Neural cell (in vitro differentiated cells): ENCODE measurements around the gene ZFR2. TPM values are rescaled to one million over a fixed set of nuclear protein-coding genes. Genes with fewer than 3 reads are reported as not detected.

Experiments used
- H2AFZ ChIP-seq: fragments of 200-600, 300-800 bp; sonication (generic), shearing (Covaris generic); 2 replicates; pipeline ENCODE4 v1.6.0; 2014; ENCODE audit warnings: low read depth, mild to moderate bottlenecking, antibody characterized with exemption, low read length, moderate library complexity
- H3F3A ChIP-seq: fragments of 200-600 bp; shearing (Covaris generic); 2 replicates; pipeline ENCODE4 v1.6.1; 2016; ENCODE audit warnings: mild to moderate bottlenecking, moderate library complexity, mixed read lengths, antibody characterized with exemption, low read length; ENCODE audit not compliant: insufficient read depth, poor library complexity, severe bottlenecking
- H3K27ac ChIP-seq: fragments of 200-600, 300-800 bp; sonication (generic), shearing (Covaris generic); 2 replicates; pipeline ENCODE4 v1.5.1; 2014; ENCODE audit warnings: mild to moderate bottlenecking, low read length, moderate library complexity
- H3K27me3 ChIP-seq: fragments of 300-800, 200-600 bp; sonication (generic), shearing (Covaris generic); 2 replicates; pipeline ENCODE4 v1.6.0; 2014; ENCODE audit warnings: mild to moderate bottlenecking, low read depth, low read length, moderate library complexity; ENCODE audit not compliant: insufficient read depth
- H3K36me3 ChIP-seq: fragments of 300-800, 200-600 bp; sonication (generic), shearing (Covaris generic); 2 replicates; pipeline ENCODE4 v1.5.1; 2014; ENCODE audit warnings: mild to moderate bottlenecking, antibody characterized with exemption, low read length, moderate library complexity; ENCODE audit not compliant: insufficient read depth
- H3K4me2 ChIP-seq: fragments of 300-800, 200-600 bp; sonication (generic), shearing (Covaris generic); 2 replicates; pipeline ENCODE4 v1.6.0; 2014; ENCODE audit warnings: mild to moderate bottlenecking, low read length
- H3K4me3 ChIP-seq: fragments of 300-800, 200-600 bp; sonication (generic), shearing (Covaris generic); 2 replicates; pipeline ENCODE4 v1.5.1; 2014; ENCODE audit warnings: mild to moderate bottlenecking, low read length, moderate library complexity
- H3K79me2 ChIP-seq: fragments of 200-600 bp; shearing (Covaris generic); replicated peaks from 2 replicates; pipeline ENCODE4 v1.6.0; 2014; ENCODE audit warnings: mild to moderate bottlenecking, low read length, moderate library complexity; ENCODE audit not compliant: insufficient read depth
- H3K9ac ChIP-seq: fragments of 300-800, 200-600 bp; sonication (generic), shearing (Covaris generic); 2 replicates; pipeline ENCODE4 v1.6.1; 2016; ENCODE audit warnings: mild to moderate bottlenecking, low read length, mixed read lengths
- H3K9me2 ChIP-seq: fragments of 200-600 bp; shearing (Covaris generic); 2 replicates; pipeline ENCODE4 v1.6.1; 2016; ENCODE audit warnings: mild to moderate bottlenecking, low read length, mixed read lengths; ENCODE audit not compliant: insufficient read depth
- H3K9me3 ChIP-seq: fragments of 200-600, 300-800 bp; sonication (generic), shearing (Covaris generic); 2 replicates; pipeline ENCODE4 v1.6.1; 2016; ENCODE audit warnings: mild to moderate bottlenecking, mixed run types, low read length, moderate library complexity, mixed read lengths
- H4K20me1 ChIP-seq: fragments of 200-600 bp; shearing (Covaris generic); 2 replicates; pipeline ENCODE4 v1.6.1; 2016; ENCODE audit warnings: mild to moderate bottlenecking, mixed run types; ENCODE audit not compliant: insufficient read depth
- EP300 ChIP-seq: fragments of 450-650 bp; conservative IDR thresholded peaks from 2 replicates; pipeline ENCODE4 v1.6.1; 2014; ENCODE audit warnings: antibody characterized with exemption, mild to moderate bottlenecking, moderate library complexity; ENCODE audit not compliant: poor library complexity, severe bottlenecking
- EZH2 ChIP-seq: fragments of 200-600, 300-800 bp; shearing (Covaris generic), sonication (generic); IDR thresholded peaks from 2 replicates; pipeline ENCODE4 v1.6.1; 2014; ENCODE audit warnings: antibody characterized with exemption, low read length, borderline replicate concordance, mild to moderate bottlenecking; ENCODE audit not compliant: insufficient read depth, poor library complexity, severe bottlenecking
- MXI1 ChIP-seq: fragments of 450-650 bp; conservative IDR thresholded peaks from 2 replicates; pipeline ENCODE4 v1.6.1; 2014; ENCODE audit warnings: antibody characterized with exemption, mild to moderate bottlenecking; ENCODE audit not compliant: poor library complexity, severe bottlenecking
- POLR2AphosphoS5 ChIP-seq: IDR thresholded peaks from 2 replicates; pipeline ENCODE4 v1.6.1; 2012
- RAD21 ChIP-seq: fragments of 450-650 bp; conservative IDR thresholded peaks from 2 replicates; pipeline ENCODE4 v1.6.1; 2014; ENCODE audit warnings: antibody characterized with exemption, mild to moderate bottlenecking, moderate library complexity
- REST ChIP-seq: IDR thresholded peaks from 2 replicates; pipeline ENCODE4 v1.6.1; 2012; ENCODE audit warnings: borderline replicate concordance
- SMC3 ChIP-seq: fragments of 450-650 bp; conservative IDR thresholded peaks from 2 replicates; pipeline ENCODE4 v1.6.1; 2014; ENCODE audit warnings: antibody characterized with exemption, mild to moderate bottlenecking, moderate library complexity; ENCODE audit not compliant: poor library complexity
- TAF1 ChIP-seq: IDR thresholded peaks from 2 replicates; pipeline ENCODE4 v1.6.1; 2012; ENCODE audit warnings: low read depth
- polyA plus RNA-seq: library from polyadenylated mRNA; depleted of rRNA; stranded (reverse); fragments of >200 nt; gene quantifications from 2 replicates; pipeline ENCODE4 v1.2.3, GENCODE V29; 2014
- TF ChIP-seq, protein P1 (sequence below): fragments of 450-650 bp; IDR thresholded peaks from 2 replicates; pipeline ENCODE4 v1.5.1; 2014; ENCODE audit warnings: antibody characterized with exemption, mild to moderate bottlenecking, moderate library complexity; ENCODE audit not compliant: poor library complexity, severe bottlenecking

Gene ZFR2
- polyA plus RNA-seq, 1 donor from 2014 or later, result 9.0 TPM

GRCh38 chr19:3814648-3815047, 54.2 kb downstream of the ZFR2 start:
- no peak overlapping the region for H3K27ac ChIP-seq
- no peak overlapping the region for H2AFZ ChIP-seq
- no peaks in the 10 kb centered on the region for H4K20me1 ChIP-seq
- H3K4me3 ChIP-seq, result no peak overlapping the region
- no peak overlapping the region for H3K9ac ChIP-seq
- TF ChIP-seq, protein P1, sequence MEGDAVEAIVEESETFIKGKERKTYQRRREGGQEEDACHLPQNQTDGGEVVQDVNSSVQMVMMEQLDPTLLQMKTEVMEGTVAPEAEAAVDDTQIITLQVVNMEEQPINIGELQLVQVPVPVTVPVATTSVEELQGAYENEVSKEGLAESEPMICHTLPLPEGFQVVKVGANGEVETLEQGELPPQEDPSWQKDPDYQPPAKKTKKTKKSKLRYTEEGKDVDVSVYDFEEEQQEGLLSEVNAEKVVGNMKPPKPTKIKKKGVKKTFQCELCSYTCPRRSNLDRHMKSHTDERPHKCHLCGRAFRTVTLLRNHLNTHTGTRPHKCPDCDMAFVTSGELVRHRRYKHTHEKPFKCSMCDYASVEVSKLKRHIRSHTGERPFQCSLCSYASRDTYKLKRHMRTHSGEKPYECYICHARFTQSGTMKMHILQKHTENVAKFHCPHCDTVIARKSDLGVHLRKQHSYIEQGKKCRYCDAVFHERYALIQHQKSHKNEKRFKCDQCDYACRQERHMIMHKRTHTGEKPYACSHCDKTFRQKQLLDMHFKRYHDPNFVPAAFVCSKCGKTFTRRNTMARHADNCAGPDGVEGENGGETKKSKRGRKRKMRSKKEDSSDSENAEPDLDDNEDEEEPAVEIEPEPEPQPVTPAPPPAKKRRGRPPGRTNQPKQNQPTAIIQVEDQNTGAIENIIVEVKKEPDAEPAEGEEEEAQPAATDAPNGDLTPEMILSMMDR, result no peak
- TF ChIP-seq POLR2AphosphoS5 (no peak), TAF1 (no peak), SMC3 (no peak), EZH2 (no peak), REST (no peak), MXI1 (no peak), EP300 (no peak), RAD21 (no peak)
- no peaks in the 10 kb centered on the region for H3K36me3 ChIP-seq
- no peaks in the 10 kb centered on the region for H3K79me2 ChIP-seq
- no peaks in the 10 kb centered on the region for H3K9me3 ChIP-seq
- H3K27me3 ChIP-seq, result no peaks in the 10 kb centered on the region
- H3K4me2 ChIP-seq, result no peak overlapping the region
- H3K9me2 ChIP-seq, result no peaks in the 10 kb centered on the region
- H3F3A ChIP-seq, result no peaks in the 10 kb centered on the region

- no peaks in the 10 kb centered on the region for H3K79me2 ChIP-seq
- H3K9me3 ChIP-seq, result no peaks in the 10 kb centered on the region
- no peaks in the 10 kb centered on the region for H3K36me3 ChIP-seq
- H3K9me2 ChIP-seq, result no peaks in the 10 kb centered on the region
- H3K9ac ChIP-seq, result no peak overlapping the region
- no peaks in the 10 kb centered on the region for H3K27me3 ChIP-seq
- H3F3A ChIP-seq, result no peaks in the 10 kb centered on the region
- no peak for TF ChIP-seq EZH2
- no peak for TF ChIP-seq POLR2AphosphoS5
- no peak for TF ChIP-seq REST
- TF ChIP-seq RAD21, result no peak
- H3K4me2 ChIP-seq, result no peak overlapping the region
- H3K27ac ChIP-seq, result no peak overlapping the region
- H4K20me1 ChIP-seq, result no peaks in the 10 kb centered on the region
- no peak overlapping the region for H3K4me3 ChIP-seq
- no peak overlapping the region for H2AFZ ChIP-seq
Measured at GRCh38 chr19:3813473-3814392, 55.1 kb downstream of the ZFR2 start.
